ENCODE measurements around the gene NDUFA13.

The NDUFA13 gene

DNA sequence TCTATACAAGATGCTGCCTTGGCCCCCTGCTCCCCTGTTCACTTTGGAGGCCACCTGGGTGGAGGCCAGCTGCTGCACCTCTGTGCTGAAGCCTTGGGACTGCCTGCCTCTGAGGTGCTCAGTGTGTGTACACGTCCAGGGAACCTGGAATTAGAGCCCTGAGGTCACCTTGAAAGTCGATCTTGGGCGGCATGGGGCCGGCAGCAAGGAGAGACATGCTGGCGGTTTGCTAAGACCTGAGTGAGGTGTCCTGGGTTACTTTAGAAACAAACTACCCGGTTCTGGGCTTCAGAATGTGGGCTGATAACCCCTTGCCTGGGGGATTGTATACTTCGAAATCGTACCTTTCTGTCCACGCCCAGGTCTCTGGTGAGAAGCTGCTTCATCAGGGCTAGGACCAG, 26.2 kb upstream of the NDUFA13 start:
- no peak for DNase-seq

DNA sequence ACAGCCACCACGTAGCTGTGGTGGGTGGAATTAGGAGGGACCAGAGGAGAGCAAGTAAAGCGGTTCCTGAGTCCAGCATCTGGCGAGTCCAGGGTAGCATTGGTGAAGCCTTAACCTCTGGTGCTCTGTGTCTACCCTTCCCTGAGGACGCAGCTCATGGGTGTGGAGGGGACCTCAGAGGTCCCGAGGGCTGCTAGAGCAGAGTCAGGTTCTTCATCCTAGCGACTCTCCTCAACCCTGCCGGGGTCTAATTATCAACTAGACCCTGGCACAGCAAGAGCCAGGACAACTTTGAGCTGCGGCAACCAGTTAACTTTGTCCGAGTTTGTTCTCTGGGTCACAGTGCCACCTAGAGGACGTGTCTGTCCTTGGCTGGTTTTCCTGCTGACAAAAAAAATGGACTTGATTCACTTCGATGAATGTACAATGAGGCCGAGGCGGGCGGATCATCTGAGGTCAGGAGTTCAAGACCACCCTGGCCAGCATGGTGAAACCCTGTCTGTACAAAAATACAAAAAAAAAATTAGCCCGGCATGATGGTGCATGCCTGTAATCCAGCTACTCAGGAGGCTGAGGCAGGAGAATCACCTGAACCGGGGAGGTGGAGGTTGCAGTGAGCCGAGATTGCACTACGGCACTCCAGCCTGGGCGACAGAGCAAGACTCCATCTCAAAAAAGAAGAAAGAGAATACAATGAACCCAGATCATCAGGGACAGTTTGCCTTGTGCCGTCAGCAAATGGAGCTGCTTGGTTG, 25.6 kb upstream of the NDUFA13 start:
- peak; percentile 86 for DNase-seq

DNA sequence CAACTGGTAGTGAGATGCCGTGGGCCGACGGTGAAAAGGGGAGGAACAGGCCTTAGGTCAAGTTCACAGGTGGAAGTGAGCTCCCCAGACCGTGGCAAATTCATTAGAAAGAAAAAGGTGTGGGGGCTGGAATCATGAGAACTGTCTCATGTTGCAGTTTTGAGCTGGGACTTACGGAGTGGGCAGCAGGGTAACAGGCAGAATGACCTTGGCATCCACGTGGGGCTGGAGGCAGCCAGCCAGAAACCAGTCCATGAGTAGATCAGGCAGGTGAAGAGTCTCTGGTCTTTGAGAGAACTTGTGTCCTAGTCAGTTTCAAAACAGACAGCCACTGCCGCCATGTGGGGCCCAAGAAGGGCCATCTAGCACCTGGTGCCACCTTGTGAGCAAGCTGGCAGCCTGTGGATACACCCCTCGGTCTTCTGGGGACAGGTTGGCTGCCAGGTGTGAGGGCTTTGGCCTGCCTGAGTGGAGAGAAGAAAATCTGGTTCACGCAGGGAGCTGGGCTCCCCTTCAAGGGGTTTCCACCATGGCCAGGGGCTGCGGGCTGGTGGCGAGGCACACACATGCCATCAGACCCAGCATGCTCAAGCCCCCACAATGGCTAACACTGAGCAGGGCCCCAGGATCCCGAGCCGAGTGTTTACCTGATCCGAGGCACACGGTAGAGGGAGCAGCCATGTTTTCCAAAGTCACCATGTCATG, 24.6 kb upstream of the NDUFA13 start:
- no peak for DNase-seq

DNA sequence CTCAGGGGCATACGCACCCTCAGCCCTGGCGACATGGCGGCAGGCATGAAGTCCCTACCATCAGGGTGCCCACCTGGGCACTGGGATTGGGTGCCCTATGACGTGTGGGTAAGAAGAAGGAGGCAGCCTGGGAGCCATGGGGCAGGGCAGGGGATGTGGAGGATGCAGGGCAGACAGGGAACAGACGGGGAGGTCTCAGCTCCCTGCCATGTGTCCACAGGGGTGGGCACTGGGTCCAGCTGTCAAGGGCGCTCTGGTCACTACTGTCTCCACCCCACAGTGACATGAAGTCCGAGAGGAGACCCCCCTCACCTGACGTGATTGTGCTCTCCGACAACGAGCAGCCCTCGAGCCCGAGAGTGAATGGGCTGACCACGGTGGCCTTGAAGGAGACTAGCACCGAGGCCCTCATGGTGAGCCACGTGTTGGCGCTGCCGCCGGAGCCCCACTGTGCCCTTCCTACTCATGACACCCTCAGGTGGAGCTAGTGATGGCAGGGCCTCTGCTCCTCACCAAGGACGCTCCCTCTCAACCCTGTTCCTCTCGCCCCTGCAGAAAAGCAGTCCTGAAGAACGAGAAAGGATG, 23.9 kb upstream of the NDUFA13 start:
- DNase-seq: no peak

DNA sequence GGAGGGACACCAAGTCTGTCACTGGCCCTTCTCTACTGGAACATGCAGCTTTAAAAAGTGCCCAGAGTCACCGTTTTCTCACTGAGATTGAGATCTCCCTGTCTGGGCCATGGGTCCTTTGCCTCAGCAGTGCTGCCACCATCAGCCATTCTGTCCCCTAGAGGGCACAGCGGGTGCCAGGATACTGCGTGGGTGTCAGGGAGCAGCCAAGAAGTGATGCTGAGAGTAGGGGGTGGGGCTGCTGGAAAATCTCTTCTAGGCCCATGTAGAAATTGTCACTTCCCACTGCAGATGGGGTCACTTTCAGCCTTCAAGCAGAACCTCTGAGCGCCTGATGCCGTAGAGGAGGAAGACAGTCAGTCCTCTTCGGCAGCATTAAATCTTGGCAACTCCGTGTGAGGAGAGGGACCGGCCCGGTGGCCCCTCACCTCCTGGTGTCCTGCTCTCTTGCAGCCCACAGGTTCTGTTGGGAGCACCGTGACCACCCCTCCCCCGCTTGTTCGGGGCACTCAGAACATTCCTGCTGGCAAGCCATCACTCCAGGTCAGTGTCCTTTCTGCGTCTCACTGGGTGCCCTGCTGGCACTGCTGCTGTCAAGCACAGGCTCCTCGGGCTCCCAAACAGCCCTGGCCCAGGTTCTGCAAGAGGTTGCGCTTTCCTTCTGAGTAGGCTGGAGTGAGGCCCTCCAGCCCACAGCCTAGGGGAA, 22.0 kb upstream of the NDUFA13 start:
- no peak for DNase-seq

DNA sequence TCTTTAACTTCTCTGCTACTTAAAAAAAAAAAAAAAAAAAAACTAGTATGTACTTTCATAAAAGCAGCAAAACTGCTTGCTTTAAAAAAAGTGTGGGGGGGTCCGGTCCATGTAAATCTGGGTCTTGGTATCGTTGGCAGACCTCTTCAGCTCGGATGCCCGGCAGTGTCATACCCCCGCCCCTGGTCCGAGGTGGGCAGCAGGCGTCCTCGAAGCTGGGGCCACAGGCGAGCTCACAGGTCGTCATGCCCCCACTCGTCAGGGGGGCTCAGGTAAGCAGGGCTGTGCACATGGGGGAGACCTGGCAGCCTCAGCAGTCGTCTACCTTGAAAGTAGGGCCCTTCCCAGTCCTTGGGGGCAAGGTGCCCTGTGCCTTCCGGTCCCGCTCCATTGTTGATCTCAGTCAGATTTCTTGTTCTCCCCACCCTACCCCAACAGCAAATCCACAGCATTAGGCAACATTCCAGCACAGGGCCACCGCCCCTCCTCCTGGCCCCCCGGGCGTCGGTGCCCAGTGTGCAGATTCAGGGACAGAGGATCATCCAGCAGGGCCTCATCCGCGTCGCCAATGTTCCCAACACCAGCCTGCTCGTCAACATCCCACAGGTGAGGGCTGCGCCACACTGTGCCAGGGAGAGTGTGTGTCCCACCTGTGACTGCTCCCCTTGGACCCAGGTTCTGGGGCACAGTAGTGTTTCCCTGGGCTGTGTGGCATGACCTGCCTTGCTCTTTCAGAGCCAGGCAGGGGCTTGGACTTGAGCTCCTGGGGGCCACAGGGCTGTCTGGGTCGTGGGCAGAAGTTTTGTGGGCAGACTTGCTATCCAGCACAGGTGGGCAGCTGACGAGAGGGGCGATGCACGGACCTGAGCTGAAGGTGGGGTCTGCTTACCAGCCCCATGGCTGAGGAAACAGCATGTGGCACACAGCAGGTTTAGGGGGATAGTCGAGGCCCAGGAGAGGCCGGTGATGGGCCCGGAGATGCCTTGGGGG, 20.1 kb upstream of the NDUFA13 start:
- no peak for DNase-seq

DNA sequence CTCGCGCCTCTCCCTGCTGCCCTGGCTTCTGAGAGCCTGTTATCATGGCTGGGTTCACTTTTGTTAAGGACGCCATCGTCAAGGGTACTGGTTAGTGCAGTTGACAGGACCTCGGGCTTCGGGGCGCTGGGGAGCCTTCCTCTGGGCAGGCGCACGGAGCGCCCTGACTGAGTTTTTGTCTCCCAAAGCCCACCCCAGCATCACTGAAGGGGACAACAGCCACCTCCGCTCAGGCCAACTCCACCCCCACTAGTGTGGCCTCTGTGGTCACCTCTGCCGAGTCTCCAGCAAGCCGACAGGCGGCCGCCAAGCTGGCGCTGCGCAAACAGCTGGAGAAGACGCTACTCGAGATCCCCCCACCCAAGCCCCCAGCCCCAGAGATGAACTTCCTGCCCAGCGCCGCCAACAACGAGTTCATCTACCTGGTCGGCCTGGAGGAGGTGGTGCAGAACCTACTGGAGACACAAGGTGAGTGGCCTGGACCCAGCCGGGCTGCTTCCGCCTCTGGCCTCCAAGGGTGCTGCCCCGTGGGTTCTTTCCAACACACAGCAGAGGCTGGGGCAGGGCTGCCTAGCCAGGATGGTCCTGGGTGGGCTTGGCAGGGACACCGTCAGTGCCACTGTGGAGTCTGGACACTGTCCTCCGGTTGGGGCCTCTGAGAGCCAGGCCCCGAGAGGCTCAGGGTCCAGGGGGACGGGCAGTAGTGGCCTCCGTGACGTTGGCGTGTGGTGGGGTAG, 17.6 kb upstream of the NDUFA13 start:
- no peak for DNase-seq

DNA sequence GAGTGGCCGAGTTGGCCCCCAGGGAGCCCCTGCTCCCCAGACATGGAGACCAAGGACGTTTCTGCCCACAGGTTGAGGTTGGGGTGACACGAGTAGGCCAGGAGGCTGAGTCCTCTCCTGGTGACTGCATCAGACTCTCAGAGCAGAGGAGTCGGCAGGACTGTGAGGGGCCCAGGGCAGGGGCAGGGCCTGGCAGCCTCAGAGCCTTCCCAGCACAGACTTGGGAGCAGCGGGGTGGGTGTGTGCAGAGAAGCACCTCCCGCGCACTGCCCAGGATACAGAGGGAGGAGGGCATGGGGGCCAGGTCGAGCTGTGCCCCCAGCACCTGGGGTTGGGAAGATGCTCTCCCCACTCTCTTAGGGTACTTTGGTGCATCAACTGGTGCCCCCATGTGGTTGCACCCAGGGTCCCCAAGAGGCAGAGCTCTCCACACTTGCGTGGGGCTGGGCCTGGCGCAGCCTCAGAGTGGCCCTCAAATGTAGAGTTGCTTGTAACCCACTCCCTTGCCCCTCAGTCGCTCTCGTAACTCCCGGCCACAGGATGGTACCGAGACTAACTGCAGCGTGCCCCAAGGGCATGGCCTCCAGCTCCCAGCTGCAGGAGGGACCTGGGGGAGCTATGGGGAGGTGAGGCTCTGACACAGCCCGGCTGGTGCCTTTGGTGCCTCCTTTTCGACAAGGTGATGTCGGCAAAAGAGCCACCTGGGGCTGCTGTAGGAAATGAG, 16.6 kb upstream of the NDUFA13 start:
- DNase-seq: no peak

DNA sequence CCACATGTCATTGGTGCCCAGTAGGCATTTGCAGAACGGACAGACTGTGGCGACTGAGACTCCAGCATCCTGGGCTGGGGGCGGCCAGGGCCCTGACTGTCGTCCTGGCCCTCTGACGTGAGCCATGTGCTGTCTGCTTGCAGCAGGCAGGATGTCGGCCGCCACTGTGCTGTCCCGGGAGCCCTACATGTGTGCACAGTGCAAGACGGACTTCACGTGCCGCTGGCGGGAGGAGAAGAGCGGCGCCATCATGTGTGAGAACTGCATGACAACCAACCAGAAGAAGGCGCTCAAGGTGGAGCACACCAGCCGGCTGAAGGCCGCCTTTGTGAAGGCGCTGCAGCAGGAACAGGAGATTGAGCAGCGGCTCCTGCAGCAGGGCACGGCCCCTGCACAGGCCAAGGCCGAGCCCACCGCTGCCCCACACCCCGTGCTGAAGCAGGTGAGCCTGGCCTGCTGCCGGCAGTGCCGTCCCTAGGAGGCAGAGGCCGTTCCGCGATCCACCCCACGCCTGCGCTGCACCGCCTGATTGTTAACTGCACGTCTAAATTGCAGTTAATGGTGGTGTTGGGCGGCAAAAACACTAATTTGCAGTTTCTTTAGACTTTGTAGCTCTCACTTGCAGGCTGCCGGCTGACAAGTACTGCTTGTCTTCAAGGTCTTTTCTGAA, 14.9 kb upstream of the NDUFA13 start:
- DNase-seq: no peak

DNA sequence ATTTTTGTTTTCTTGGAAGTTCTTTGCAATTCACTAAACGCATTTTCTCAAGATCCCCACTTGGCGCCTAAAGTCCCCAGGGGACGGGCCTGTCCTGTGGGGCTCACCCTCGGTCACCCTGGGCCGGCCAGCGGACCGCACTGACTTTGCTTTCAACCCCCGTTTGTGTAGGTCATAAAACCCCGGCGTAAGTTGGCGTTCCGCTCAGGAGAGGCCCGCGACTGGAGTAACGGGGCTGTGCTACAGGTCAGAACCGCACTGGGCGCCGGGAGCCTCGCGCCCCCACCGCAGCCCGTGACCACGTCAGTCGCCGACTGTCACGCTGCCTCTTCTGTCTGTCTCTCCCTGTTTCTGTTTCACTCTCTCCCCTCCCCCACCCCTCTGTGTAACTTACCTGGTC, 14.2 kb upstream of the NDUFA13 start:
- no peak for DNase-seq

DNA sequence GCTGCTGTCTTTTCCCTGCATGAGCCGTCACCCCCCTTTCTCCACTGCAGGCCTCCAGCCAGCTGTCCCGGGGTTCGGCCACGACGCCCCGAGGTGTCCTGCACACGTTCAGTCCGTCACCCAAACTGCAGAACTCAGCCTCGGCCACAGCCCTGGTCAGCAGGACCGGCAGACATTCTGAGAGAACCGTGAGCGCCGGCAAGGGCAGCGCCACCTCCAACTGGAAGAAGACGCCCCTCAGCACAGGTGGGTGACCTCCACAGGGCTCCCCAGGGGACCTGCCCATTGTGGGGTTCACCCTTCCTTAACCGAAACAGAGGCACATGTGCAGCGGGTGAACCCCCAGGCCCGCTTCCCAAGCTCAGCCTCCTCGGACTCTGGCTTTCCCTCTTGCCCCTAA, 13.7 kb upstream of the NDUFA13 start:
- DNase-seq: no peak

DNA sequence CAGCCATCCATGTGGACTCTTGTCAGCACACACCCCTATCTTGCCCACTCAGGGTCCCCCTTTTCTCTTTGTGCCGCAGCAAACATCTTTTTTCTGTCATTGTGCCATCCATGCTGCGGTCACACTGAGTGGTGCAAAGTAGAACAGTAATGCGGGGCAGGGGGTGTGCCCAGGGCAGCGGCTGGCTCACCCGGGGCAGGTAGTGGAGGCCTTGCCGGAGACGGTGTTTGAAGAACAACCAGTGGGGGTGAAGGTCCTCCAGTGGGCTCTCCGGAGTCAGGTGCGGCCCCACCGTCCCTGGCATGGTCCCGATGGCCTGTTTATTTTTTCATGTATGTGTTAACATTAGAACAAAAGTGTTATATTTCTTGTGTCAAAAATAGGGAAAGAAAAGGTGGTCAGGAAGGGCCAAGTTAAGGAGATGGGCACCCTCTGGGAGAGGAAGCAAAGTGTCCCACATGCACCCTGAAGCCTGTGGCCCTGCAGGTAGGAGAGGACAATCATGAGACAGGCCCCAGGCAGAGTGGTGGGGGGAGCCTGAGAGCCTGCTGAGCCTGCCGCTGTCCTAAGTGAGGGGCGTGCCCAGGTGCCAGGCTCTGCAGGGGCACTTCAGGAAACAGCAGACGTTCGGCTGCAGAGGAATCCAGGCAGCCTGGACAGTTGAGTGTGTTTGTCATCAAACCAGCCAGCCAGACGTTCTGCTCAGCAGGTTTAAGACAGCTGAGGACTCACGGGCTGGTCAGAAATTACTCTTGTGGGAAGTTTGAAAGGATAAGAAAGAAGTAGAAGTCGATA, 13.0 kb upstream of the NDUFA13 start:
- DNase-seq: no peak

DNA sequence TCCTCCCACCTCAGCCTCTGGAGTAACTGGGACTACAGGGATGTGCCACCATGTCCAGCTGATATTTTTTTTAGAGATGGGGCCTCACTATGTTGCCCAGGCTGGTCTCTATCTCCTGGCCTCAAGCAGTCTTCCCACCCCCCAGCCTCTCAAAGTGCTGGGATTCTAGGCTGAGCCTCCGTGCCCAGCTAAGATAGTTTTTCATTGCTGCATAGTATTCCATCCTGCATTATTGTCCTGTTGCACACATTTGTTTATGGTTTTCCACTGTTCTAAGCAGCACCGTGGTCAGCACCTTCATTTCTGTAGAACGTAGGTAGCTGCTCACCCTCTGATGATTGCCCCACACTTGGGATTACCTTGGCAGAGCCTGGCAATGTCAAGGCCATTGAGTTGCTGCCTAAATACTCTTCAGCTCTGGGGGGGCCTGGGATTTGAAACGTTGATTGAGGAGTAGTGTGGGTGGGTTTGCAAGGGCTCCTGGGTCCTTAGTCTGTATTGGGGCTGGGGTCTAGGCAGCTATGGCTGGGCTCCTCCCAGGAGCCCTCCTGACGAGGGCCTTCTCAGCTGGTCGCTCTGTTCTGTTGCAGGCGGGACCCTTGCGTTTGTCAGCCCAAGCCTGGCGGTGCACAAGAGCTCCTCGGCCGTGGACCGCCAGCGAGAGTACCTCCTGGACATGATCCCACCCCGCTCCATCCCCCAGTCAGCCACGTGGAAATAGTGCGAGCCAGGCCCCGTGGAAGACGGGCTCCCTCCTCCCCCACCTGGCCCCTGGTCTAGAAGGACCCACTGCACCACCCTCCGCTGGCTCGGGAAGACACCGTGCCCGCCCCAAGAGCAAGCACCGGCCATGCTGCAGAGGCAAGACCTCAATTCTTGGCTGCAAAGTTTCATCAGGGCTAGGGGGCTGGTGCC, 11.0 kb upstream of the NDUFA13 start:
- no peak for DNase-seq

DNA sequence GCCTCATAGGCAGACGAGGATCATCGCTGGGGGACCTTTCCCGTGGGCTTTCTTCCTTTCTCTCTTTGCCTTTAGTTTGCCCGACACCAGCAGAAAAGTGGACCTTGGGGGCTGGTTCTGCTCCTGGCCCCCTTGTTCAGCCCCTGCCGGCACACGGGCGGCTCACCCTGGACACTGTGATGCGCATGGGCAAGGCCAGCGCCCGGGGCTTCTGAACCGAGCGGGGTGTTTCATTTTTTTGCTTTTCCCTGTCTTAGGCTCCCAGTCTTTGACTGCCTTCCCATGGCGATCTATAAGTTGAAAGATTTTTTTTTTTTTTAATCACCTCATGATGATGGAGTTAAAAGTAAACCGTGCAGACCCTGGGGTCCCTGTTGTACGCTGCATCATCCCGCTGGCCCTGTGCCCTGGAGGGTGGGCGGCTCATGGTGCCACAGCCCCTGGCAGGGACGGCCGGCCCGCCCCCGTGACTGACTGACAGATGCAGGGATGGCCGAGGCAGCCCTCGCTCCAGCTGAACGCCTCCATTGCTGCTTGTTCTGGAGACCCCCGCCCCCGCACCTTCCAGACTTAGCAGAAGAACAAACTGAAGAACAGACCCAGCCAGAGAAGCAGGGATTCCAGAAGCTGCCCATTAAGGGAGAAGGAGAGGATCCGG, 10.2 kb upstream of the NDUFA13 start:
- no peak for DNase-seq

DNA sequence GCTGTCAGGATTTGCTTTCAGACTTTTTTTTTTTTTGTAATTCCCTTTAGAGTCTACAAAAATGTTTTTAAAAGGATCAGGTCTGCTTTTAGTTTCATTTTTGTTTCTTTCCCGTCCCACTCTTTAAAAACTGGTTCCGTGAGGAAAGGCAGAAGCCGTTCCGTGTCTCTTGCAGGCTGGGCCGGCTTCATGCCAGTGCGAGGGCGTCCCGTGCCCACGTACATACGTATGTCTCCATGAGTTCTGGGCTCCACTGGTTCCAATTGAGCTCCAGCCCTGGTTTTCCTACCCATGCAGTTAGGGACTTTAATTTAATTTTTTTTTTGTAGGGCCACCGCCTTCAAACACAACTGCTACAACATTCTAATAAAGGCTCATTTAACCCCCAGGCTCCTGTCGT, 9.4 kb upstream of the NDUFA13 start:
- no peak for DNase-seq

DNA sequence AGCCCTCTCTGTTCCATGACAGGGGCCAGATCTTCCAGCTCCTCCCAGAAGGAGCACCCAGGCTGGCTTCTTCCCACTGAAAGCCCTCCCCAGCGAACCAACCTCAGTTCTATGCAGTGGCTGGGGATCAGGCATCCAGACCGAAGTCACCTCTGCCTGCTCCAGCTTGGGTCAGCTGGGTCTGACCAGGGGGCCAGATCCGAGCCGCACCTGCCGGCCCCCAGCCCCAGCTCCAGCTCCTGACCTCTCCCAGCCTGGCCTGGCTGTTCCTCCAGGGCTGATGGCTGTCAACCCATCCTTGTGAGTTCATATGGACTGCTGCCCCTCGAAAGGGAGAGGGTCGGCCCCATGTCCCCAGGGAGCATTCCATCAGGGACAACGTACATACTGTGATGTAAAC, 8.7 kb upstream of the NDUFA13 start:
- DNase-seq: no peak

DNA sequence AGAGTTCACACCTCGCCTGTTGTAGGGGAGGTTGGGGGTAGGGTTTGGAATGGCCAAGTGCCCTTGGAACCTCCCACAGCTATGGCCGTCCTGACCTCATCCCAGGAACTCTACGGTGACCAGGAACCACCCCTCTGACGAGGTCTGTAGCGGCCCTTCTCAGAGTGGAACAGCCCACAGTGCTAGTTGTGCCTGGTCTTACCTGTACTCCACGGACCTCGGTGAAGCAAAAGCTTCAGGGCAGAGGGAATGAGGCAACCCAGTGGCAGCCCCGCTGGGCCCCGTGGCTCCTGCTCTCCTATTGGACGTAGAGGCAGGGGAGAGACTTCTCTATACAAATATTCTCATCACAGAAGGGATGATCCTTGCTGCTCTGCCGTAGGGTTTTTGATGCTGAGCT, 7.8 kb upstream of the NDUFA13 start:
- DNase-seq: no peak

DNA sequence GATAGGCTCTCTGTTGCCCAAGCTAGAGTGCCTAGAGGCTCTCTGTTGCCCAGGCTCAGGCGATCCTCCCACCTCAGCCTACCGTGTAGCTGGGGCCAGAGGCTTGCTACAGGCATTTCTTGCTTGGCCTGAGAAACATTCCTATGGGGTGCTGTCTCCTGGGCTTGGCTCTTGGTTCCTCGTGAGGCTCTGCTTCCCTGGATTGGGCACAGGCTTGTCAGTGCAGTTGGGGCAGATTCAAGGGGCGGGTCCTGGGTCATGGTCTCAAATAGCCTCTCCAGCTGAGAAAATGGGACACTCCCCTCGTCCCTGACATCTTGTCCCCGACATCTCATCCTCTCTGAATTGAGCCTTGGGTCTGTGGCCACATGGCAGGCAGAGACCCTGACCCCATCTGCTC, 5.6 kb upstream of the NDUFA13 start:
- no peak for DNase-seq

Measured in midbrain (tissue), 1 donor.